Activated T-cell treated with anti-CD3 and anti-CD28 coated beads, Interleukin-2, amount 50 U/mL, for 72 hours (primary cell): ENCODE results near the gene EFCAB6. TPM values are rescaled to one million over a fixed set of nuclear protein-coding genes. Genes with fewer than 3 reads are reported as not detected.

Experiments used
- ATAC-seq, 2 donors: fragments of 150-1000 bp; cut with Tn5 transposase; replicated peaks in 1 of 2; 2 replicates each; pipeline ENCODE4 v1.10.0; 2021; ENCODE audit warnings: moderate library complexity in 2 of 2, mild to moderate bottlenecking in 1 of 2
- DNase-seq, 2 donors: peaks; one replicate each; pipeline ENCODE4 v3.0.0; 2021 to 2022; ENCODE audit warnings: mixed read lengths in 1 of 2
- H3K27ac Mint-ChIP-seq: one replicate; pipeline ENCODE4 v1.8.0; 2022; ENCODE audit warnings: mild to moderate bottlenecking, moderate library complexity, mixed read lengths
- H3K27me3 Mint-ChIP-seq: one replicate; pipeline ENCODE4 v1.8.0; 2022; ENCODE audit warnings: low read depth, mixed read lengths
- H3K36me3 Mint-ChIP-seq, 2 donors: one replicate each; pipeline ENCODE4 v1.8.0; 2022; ENCODE audit warnings: mixed read lengths in 2 of 2, mild to moderate bottlenecking in 1 of 2; ENCODE audit not compliant: insufficient read depth in 2 of 2
- H3K4me1 Mint-ChIP-seq: one replicate; pipeline ENCODE4 v1.8.0; 2022; ENCODE audit warnings: low read depth, mixed read lengths
- H3K4me3 Mint-ChIP-seq, 2 donors: one replicate each; pipeline ENCODE4 v1.8.0; 2022; ENCODE audit warnings: mild to moderate bottlenecking in 2 of 2, mixed read lengths in 2 of 2, moderate library complexity in 2 of 2
- H3K9me3 Mint-ChIP-seq, 2 donors: one replicate each; pipeline ENCODE4 v1.8.0; 2022; ENCODE audit warnings: mixed read lengths in 2 of 2
- total RNA-seq, 2 donors: library from RNA; stranded (reverse); gene quantifications; one replicate each; pipeline ENCODE4 v1.2.3, GENCODE V29; 2022

EFCAB6 gene, protein sequence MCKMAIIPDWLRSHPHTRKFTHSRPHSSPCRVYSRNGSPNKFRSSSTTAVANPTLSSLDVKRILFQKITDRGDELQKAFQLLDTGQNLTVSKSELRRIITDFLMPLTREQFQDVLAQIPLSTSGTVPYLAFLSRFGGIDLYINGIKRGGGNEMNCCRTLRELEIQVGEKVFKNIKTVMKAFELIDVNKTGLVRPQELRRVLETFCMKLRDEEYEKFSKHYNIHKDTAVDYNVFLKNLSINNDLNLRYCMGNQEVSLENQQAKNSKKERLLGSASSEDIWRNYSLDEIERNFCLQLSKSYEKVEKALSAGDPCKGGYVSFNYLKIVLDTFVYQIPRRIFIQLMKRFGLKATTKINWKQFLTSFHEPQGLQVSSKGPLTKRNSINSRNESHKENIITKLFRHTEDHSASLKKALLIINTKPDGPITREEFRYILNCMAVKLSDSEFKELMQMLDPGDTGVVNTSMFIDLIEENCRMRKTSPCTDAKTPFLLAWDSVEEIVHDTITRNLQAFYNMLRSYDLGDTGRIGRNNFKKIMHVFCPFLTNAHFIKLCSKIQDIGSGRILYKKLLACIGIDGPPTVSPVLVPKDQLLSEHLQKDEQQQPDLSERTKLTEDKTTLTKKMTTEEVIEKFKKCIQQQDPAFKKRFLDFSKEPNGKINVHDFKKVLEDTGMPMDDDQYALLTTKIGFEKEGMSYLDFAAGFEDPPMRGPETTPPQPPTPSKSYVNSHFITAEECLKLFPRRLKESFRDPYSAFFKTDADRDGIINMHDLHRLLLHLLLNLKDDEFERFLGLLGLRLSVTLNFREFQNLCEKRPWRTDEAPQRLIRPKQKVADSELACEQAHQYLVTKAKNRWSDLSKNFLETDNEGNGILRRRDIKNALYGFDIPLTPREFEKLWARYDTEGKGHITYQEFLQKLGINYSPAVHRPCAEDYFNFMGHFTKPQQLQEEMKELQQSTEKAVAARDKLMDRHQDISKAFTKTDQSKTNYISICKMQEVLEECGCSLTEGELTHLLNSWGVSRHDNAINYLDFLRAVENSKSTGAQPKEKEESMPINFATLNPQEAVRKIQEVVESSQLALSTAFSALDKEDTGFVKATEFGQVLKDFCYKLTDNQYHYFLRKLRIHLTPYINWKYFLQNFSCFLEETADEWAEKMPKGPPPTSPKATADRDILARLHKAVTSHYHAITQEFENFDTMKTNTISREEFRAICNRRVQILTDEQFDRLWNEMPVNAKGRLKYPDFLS (N-terminal part only)
- under 1 TPM; 0.19 to 0.70 TPM for total RNA-seq

DNA sequence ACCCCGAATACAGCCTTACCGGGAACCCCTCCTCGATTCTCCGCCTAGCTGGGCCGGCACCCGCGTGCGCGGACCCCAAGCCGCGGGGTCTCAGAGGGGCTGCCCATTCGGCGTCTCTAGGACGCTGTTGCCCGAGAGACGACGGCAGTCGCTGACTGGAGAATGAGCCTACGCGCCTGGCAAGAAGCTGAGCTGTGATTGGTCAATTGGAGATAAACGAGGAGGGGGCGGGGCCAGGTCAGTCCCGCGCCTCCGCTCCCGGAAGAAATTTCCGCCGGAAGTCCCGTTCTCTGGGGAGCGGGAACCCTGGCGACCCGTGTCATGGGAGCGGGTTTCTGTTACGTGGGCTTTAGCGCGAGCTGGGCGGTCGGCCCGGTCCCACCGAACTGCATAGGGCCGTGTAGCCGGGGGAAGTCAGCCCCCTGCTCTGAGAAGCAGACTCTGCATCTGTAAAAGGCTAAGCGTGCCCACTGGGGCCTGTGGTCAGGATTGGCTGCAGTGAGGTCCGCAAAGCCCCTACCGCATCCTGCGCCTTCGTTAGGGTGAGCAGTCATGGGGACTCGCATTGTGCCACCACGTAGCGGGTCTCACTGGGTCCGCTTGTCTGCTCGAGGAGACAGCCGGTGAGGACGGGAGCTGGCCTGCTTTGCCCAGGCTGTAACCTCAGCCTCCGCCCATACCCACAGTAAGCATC lies at the start of gene EFCAB6:
TSS of gene EFCAB6 (minus strand) at position 157 of the 694 bp plus-strand sequence. CDS start 29,987 bp downstream, outside the sequence.
- peaks cover 24% of the 10 kb centered on the region for H3K4me1 Mint-ChIP-seq

DNA sequence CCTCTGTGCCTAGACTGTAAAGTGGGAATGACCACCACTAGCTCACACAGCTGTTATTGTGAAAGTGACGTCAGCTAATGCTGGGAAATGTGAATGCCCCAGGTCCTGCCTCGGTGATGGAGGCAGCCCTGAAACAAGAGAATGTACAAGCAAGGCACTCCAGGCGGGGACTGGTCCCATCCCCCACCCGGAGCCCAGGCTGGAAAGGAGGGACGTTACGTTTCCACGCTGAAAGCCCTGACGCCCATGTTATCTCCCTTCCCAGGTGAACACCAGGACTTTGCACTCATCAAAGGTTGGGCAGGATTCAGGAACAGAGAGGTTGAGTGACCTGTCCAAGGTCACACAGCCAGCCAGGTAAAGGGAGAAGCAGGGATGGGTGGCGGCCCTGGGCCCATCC lies 49.4 kb upstream of the EFCAB6 start:
- Mint-ChIP-seq H3K27me3 (peaks cover 79% of the 10 kb centered on the region), H3K36me3 (peaks cover 1 to 5% of the 10 kb centered on the region in 2 donors), H3K4me3 (no peak overlapping the region), H3K4me1 (no peaks in the 10 kb centered on the region), H3K27ac (no peak overlapping the region), H3K9me3 (peaks cover 3% of the 10 kb centered on the region in 2 donors)
- ATAC-seq (no peak), DNase-seq (no peak)

More for the DNA sequence above, at the start of gene EFCAB6:
- ATAC-seq (peak; percentile 93 to 96), DNase-seq (peak; percentile 92)
- Mint-ChIP-seq H3K36me3 (peaks cover 0 to 2% of the 10 kb centered on the region in 2 donors), H3K27me3 (no peaks in the 10 kb centered on the region), H3K27ac (peak within 1 kb of the TSS; percentile 87), H3K9me3 (no peaks in the 10 kb centered on the region), H3K4me3 (peak within 1 kb of the TSS; percentile 89 to 90)

DNA sequence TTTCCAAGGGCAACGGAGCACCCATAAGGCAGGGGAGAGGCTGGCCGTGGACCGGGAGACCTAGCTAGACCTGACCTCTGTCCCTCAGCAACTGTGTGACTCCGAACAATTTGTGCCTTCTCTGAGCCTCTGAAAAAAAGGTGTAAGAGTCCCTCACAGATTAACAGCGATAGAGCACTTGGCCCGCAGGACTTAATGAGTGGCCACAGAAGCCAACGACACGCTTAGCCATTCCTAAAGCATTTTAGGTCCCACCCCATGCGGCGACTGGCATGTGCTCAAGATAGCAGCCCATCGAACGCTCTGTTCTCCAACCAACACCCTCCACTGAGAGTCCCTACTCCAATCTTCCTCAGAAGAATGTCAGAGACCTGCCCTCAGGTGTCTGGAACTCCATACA lies 48.7 kb upstream of the EFCAB6 start:
- DNase-seq (no peak), ATAC-seq (no peak)
- no peaks in the 10 kb centered on the region for H3K4me1 Mint-ChIP-seq
- no peak overlapping the region for H3K4me3 Mint-ChIP-seq
- no peak overlapping the region for H3K27ac Mint-ChIP-seq
- peaks cover 1 to 5% of the 10 kb centered on the region in 2 donors for H3K36me3 Mint-ChIP-seq
- H3K27me3 Mint-ChIP-seq = peaks cover 73% of the 10 kb centered on the region
- peaks cover 3 to 5% of the 10 kb centered on the region in 2 donors for H3K9me3 Mint-ChIP-seq

DNA sequence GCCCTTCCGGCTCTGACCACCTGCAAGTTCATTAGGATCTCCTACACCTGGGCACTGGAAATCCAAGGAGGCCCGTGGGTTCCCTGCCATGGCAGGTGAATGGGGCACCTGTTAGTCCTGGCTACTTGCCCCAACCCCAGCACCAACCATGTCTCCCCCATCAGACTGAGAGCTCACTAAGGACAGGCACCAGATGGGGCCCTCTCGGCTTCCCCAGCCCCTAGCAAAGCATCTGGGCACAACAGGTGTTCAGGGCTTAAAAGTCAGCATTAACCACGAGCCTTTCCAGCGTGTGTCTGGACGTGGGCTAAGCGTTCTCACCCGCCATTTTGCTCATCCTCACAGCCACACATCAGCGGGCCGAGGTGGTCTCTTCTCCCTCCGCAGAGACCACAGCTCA lies 48.0 kb upstream of the EFCAB6 start:
- no peak for ATAC-seq

DNA sequence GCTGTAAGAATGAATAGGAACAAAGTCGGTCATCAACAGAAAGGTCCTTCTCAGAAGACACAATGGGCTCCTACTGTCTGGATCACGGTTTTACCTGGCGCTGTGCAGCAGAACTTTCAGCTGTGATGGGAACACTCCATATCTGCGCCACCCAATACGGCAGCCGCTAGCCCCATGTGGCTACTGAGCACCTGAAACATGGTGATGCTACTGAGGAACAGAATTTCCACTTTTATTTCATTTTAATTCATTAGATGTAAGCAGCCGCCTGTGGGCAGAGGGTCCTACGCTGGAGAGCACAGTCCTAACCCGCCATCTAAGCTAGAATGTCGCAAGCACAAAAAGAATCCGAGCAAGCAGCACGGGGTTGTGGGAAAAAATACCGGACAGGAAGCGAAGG lies 47.5 kb upstream of the EFCAB6 start:
- H3K9me3 Mint-ChIP-seq = peaks cover 3 to 5% of the 10 kb centered on the region in 2 donors
- DNase-seq (no peak), ATAC-seq (no peak)
- H3K4me3 Mint-ChIP-seq = no peak overlapping the region
- peaks cover 71% of the 10 kb centered on the region for H3K27me3 Mint-ChIP-seq
- peaks cover 1 to 5% of the 10 kb centered on the region in 2 donors for H3K36me3 Mint-ChIP-seq
- no peaks in the 10 kb centered on the region for H3K4me1 Mint-ChIP-seq
- no peak overlapping the region for H3K27ac Mint-ChIP-seq

More for the DNA sequence above, 48.0 kb upstream of the EFCAB6 start:
- Mint-ChIP-seq H3K27me3 (peaks cover 76% of the 10 kb centered on the region), H3K4me3 (no peak overlapping the region), H3K27ac (no peak overlapping the region), H3K9me3 (peaks cover 3 to 5% of the 10 kb centered on the region in 2 donors), H3K36me3 (peaks cover 1 to 5% of the 10 kb centered on the region in 2 donors), H3K4me1 (no peaks in the 10 kb centered on the region)
- DNase-seq = no peak

DNA sequence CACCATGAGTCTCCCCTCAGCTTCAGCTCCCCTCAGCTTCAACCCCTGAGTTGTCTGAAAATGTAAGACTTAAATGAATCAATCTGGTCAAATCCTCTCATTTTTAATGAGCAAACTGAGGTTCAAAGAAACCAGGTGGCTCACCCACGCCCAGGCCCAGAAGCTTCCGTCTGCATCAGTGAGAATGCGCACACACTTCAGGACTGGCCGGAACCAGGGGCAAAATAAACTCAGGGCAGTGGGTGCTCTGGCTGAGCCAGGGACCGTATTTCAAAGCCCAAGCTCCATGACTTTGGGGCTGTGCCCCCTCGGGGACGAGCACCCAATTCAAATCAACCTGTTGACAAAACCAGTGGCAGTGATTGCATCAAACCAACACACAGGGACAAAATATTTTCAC lies 47.1 kb upstream of the EFCAB6 start:
- Mint-ChIP-seq H3K4me1 (no peaks in the 10 kb centered on the region), H3K9me3 (peaks cover 3 to 5% of the 10 kb centered on the region in 2 donors), H3K36me3 (peaks cover 1 to 5% of the 10 kb centered on the region in 2 donors), H3K4me3 (no peak overlapping the region), H3K27ac (no peak overlapping the region), H3K27me3 (peaks cover 66% of the 10 kb centered on the region)
- ATAC-seq (no peak), DNase-seq (no peak)

DNA sequence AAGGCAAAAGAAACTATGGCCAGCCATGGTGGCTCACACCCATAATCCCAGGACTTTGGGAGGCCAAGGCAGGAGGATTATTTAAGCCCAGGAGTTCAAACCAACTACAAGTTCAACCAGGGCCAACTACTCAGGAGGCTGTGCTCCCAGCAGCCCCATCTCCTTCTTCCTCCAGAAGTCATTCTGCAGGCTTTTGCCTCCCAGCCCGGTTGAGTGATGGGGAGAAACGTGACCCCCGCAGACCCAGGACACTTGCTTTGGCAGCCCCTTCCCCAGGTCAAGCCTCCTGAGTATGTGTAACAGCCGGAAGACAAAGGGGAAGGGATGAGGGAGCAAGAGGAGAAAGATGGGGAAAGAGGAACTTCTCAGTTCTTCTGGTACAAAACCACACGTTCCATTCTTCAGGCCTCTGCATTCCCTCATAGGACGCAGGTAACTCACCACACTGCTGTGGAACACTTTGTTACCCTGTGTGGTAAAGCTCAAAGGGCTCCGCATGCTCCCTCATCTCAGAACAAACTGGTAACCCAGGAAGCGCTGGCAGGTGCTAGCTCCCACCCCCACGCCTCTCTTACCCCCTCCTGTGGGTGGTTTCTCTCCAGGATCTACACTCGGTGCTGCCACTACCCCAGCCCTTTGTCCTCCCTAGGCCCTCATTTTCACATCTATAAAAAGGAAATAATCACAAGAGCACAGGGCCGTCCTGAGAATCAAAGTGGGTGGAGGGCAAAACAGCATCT lies 46.2 kb upstream of the EFCAB6 start:
- no peak for ATAC-seq
- Mint-ChIP-seq H3K27ac (no peak overlapping the region), H3K36me3 (peaks cover 1 to 5% of the 10 kb centered on the region in 2 donors), H3K27me3 (peaks cover 58% of the 10 kb centered on the region), H3K4me1 (no peaks in the 10 kb centered on the region), H3K9me3 (peaks cover 3 to 5% of the 10 kb centered on the region in 2 donors), H3K4me3 (no peak overlapping the region)
- DNase-seq = no peak

DNA sequence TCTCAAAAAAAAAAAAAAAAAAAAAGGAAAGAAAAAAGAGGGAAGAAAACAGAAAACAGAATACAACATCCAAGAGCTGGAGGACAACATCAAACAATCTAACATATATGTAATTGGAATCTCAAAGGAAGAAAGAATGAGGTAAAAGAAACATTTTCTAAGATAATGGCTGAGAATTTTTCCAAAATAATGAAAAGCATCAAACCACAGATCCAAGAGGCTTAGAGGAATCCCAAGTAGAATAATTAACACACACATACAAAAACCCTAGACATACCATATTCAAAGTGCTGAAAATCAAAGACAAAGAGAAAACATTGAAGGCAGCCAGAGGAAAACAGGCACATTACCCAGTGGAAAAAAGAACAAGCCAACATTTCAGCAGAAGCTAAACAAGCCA lies 45.3 kb upstream of the EFCAB6 start:
- DNase-seq (no peak), ATAC-seq (no peak)
- no peaks in the 10 kb centered on the region for H3K4me1 Mint-ChIP-seq
- peaks cover 3 to 5% of the 10 kb centered on the region in 2 donors for H3K9me3 Mint-ChIP-seq
- peaks cover 1 to 4% of the 10 kb centered on the region in 2 donors for H3K36me3 Mint-ChIP-seq
- H3K27ac Mint-ChIP-seq = no peak overlapping the region
- H3K4me3 Mint-ChIP-seq = no peak overlapping the region
- H3K27me3 Mint-ChIP-seq = peaks cover 50% of the 10 kb centered on the region

DNA sequence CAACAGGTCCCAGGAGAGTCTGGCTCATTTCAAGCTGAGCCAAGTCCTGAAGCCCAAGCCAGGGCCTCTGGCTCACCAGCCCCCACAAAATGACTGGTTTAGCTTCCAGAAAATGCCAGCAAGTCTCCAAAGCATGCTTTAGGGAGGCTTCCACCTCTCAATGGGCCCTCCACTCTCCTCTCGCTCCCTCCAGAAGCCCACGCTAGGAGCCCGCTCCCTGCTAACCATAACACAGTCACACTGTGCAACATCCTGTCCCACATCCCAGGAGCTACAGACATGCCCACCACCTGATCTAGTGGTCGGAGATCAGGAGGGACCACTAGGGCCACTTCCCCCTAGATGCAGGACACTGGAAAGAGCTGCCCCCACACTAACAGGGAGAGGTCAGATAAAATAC lies 43.3 kb upstream of the EFCAB6 start:
- Mint-ChIP-seq H3K27ac (no peak overlapping the region), H3K27me3 (peaks cover 37% of the 10 kb centered on the region), H3K4me1 (no peaks in the 10 kb centered on the region), H3K4me3 (no peak overlapping the region), H3K36me3 (peaks cover 1 to 4% of the 10 kb centered on the region in 2 donors), H3K9me3 (peaks cover 3 to 5% of the 10 kb centered on the region in 2 donors)
- ATAC-seq (no peak), DNase-seq (no peak)

DNA sequence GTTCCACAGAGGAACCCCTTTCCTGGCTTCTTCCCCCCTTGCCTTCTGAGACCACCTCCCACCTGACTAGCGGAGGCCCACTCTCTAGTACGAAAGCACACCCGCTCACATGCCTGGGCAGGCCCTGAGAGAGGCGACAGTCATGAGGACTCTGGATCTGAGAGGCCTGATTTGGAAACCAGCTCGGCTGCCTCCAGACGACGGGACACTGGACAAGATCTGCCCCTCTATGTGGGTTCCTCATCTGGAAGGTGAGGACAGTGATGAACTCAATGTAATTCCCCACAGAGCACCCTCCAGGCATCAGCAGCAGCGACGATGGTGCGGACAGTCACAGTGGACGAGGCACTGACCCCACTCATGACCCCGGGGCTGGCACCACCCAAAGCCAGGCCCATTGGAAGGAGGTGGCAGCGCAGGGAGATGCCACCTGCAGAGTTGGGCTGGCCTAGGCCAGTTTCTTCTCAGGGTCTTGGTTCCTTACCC lies 42.7 kb upstream of the EFCAB6 start:
- peaks cover 1 to 4% of the 10 kb centered on the region in 2 donors for H3K36me3 Mint-ChIP-seq
- no peaks in the 10 kb centered on the region for H3K4me1 Mint-ChIP-seq
- peaks cover 31% of the 10 kb centered on the region for H3K27me3 Mint-ChIP-seq

DNA sequence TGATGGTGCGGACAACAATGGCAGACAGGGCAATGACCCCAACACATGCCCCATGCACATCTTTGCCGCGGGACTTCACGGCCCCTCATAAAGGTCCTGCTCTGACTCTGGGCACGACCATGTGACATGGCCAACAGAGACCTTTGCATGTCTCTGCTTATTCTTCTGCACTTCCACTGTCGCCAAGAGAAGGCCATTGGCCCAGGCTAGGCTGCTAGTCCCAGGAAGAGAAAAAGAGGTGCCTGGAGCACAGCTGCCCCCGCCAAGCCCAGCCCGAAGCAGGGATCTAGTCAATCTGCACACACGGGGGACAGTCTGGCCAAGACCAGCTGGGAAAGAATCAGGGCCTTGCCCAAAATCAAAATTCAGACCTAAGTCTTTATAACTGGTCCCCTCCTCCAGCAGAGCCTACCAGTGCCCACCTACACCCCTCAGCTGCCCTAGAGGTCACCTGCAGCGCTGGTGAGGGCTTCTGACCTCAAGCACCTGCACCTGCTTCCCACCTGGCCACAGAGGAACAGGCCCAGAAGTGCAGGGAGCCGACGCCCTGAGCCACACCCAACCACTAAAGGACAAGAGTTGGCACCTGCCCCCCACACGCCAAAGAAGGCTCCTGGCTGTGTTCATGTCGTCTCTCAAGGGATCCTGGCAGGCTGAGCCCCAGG lies 42.1 kb upstream of the EFCAB6 start:
- H3K4me1 Mint-ChIP-seq = no peaks in the 10 kb centered on the region
- no peak overlapping the region for H3K27ac Mint-ChIP-seq
- no peak for ATAC-seq
- no peak for DNase-seq
- H3K27me3 Mint-ChIP-seq = peaks cover 25% of the 10 kb centered on the region
- no peak overlapping the region for H3K4me3 Mint-ChIP-seq
- H3K9me3 Mint-ChIP-seq = peaks cover 3 to 5% of the 10 kb centered on the region in 2 donors
- H3K36me3 Mint-ChIP-seq = peaks cover 1 to 4% of the 10 kb centered on the region in 2 donors

More for the DNA sequence above, 42.7 kb upstream of the EFCAB6 start:
- ATAC-seq = no peak
- no peak for DNase-seq
- Mint-ChIP-seq H3K4me3 (no peak overlapping the region), H3K9me3 (peaks cover 3 to 5% of the 10 kb centered on the region in 2 donors), H3K27ac (no peak overlapping the region)
